Activated CD8-positive, alpha-beta memory T cell treated with anti-CD3 and anti-CD28 coated beads, Interleukin-2, amount 50 U/mL, for 4 hours (primary cell): ENCODE measurements around the gene PA2G4.
A peak's percentile ranks its signal among the peaks of the same experiment; 100 is the strongest.

ENCODE experiments used
- DNase-seq: peaks from one replicate; pipeline ENCODE4 v3.0.0-alpha.2; 2020

Gene PA2G4

GRCh38 chr12:56127485-56127887 lies 23.1 kb downstream of the PA2G4 start:
- no peak for DNase-seq

GRCh38 chr12:56127888-56128669 lies 23.7 kb downstream of the PA2G4 start, which contains the start of gene ESYT1:
Gene ESYT1 (plus strand): TSS chr12:56128267. CDS start chr12:56128320, 53 bp downstream.
- DNase-seq = peak; percentile 94

DNA sequence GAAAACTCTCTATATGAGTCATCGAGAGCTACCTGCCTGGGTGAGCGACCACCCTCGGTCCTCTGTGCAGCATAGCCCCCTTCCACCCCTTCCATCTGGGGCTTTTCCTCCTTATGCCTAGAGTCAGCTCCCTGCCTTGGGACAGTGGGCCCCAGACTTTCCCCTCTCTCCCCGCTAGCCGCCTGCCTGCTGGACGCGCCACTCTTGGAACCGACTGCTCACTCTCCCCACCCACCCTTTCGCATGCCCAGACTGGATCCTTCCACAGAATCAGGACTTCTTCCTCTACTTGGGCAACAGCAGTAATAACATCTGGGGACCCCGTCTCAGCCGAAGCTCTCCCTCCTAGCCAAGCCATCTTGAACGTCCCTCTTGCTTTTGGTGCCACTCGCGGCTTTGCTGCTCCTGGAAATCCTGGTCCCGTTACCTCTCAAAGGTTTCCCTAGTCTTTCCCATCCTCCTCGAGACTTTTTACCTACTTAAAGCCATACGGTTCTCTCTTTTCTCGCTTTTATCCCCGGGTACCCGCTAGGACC lies 24.4 kb downstream of the PA2G4 start:
- no peak for DNase-seq

DNA sequence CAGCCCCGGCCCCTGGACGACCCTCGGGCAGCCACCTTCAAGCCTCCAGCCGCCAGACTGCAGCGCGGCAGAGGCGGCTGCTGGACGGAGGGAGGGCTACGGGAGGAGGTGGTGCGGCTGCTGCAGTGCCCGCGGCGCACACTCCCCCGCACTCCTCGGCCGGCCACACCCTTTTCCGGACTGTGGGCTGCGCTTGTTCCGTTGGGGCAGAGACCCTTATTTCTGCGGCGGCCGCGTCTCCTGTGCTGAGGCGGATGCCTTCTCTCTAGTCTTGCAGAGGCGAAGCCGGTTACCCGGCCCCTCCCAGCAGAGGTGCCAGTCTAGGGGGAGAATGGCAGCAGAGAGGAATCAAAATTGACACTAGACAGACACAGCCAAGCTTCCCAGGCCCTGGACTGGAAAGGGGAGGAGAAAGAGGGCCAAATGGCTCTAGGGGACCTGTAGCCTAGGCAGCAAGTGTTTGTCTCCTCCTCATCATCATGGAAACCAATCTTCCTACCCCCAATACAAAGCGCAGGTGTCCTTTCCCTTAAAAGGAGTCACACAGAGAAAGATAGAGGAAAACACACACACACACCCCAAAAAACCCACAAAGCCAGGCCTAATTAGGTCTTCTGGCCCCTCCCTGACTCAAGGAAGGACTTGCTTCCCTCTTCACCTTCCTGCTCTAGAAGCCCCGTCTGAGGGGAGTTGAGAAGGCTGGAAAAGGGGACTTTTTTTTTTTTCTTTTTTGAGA lies 25.0 kb downstream of the PA2G4 start:
- peak; percentile 69 for DNase-seq

GRCh38 chr12:56129942-56130495 lies 25.7 kb downstream of the PA2G4 start:
- no peak for DNase-seq

DNA sequence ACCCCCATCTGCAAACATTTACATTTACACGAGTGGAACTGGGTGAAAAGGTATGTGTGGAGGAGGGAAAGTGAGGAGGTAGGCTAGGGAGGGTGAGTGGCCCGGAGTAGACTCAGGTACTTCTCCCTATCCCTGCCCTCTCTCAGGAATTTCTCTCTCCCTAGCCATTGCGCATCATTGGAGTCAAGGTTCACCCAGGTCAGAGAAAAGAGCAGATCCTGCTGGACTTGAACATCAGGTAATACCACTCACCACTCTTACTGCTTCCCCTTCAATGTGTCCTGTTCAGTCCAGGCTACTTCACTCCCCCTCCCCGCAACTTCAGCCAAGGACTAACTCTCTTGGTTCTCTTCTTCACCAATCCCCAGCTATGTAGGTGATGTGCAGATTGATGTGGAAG lies 26.5 kb downstream of the PA2G4 start:
- no peak for DNase-seq

DNA sequence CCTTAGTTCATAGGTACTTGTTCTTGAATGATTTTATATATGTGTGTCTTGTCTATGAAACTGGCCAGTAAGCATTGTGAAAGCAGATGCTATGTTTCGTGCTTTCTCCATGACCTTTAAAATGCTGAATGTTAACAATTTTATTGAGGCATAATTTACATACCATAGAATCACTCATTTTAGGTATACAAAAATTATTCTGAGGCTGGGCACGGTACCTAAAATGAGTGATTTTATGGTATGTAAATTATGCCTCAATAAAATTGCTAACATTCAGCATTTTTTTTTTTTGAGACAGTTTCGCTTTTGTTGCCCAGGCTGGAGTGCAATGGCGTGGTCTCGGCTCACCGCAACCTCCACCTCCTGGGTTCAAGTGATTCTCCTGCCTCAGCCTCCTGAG lies 30.5 kb downstream of the PA2G4 start:
- DNase-seq = no peak

DNA sequence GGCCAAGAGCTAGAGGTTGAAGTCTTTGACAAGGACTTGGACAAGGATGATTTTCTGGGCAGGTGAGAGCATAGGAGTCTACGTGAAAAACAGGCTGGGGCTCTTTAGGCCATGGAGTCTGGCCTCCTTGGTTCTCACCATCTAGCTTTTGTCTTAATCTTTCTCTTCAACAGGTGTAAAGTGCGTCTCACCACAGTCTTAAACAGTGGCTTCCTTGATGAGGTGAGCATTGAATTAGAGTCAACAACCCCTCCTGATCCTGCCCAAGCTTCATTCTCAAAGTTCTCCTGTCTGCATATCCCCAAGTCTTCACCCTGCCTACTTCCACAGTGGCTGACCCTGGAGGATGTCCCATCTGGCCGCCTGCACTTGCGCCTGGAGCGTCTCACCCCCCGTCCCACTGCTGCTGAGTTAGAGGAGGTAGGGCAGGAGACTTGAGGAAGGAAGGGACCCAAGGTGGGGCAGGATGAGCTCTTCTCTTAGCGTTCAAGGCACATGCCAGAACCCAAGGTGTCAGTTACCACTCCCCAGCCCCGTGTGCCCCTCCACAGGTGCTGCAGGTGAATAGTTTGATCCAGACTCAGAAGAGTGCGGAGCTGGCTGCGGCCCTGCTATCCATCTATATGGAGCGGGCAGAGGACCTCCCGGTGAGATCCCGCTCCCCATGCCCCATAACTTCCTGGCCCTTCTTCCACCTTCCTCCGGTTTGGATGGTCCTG lies 33.7 kb downstream of the PA2G4 start:
- no peak for DNase-seq

- DNase-seq = no peak
Observed at GRCh38 chr12:56141946-56142784, 37.8 kb downstream of the PA2G4 start.

DNA sequence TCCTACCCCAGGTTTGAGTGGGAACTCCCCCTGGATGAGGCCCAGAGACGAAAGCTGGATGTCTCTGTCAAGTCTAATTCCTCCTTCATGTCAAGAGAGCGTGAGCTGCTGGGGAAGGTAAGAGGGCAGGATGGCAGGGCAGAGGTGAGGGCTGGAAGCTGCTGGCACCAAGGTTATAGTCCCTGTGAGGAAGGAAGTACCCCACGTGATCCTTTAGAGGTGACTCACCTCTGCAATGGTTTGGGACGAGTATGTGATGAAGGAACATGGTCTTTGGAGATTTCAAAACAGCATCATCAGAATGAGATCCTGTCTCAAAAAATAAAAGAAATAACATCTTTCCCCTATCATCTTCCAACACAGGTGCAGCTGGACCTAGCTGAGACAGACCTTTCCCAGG lies 38.9 kb downstream of the PA2G4 start:
- DNase-seq = no peak

DNA sequence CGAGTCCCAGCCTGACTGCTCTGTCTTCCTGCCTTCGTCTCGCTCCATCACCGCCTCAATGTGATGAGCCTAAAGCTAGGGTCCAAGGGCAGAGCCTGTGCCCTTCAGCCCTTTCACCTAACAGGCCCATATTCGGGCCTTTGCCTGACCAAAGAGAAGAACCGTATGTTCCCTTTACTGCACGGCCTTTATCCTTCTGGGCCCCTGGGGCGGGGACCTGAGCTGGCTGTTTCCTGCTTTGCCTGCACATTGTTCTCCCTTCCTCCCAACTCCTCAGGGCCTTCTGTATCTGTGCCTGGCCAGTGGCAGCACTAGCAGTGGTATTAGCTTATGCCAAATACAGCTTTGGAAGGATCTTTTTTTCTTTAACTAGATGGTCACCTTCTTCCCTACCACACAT lies 39.5 kb downstream of the PA2G4 start:
- DNase-seq = no peak

- no peak for DNase-seq
Observed at GRCh38 chr12:56145217-56145616, 40.9 kb downstream of the PA2G4 start.

DNA sequence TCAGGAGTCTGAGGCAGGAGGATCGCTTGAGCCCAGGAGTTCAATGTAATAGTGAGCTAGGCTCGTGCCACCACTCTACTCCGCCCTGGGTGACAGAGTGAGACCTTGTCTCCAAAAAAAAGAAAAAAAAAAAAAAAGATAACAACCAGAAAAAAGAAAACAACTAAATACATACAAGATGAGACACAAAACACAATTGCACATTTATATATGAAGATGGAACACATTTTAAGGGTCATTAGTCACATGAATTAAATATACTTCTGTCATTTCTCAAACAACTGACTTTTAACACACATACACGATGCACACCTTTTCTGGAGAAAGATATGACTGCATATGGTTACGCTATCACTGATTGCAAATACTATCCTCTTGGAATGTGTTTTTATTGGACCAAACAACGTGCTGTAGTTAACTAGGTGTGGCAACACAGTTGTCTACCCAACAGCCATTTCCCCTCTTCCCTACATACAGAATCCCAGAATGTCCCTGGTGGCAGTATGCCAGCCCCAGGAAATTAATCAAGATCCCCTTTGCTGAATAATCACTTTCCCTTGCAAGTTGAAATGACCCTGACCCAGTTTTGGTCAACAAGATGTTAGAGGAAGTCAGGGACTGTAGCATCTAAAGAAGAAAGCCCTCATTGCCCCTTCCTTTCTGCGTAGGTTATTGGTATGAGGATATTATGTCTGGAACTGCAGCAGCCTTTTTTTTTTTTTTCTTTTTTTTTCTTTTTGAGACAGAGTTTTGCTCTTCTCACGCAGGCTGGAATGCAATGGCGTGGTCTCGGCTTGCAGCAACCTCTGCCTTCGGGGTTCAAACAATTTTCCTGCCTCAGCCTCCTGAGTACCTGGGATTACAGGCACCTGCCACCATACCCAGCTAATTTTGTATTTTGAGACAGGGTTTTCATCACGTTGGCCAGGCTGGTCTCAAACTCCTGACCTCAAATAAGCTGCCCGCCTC lies 42.4 kb downstream of the PA2G4 start:
- DNase-seq = no peak

DNA sequence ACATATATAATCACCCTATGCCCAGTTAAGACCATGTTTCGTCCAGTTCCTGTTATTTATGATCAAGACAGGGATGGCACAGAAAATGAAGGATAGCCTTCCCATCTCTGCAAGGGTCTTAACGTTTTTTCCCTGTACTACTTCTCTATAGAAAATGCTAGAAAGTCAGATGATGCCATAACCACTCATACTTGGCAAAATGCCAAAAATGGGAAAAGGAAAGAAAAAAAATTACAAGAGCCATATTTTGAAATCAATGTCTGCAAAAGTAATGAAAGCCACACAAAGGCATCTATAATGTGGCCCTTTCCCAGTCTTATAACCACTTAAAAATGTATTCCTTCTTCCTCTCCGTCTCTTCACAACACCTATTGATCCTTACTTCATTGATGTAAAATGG lies 46.2 kb downstream of the PA2G4 start:
- DNase-seq = no peak

DNA sequence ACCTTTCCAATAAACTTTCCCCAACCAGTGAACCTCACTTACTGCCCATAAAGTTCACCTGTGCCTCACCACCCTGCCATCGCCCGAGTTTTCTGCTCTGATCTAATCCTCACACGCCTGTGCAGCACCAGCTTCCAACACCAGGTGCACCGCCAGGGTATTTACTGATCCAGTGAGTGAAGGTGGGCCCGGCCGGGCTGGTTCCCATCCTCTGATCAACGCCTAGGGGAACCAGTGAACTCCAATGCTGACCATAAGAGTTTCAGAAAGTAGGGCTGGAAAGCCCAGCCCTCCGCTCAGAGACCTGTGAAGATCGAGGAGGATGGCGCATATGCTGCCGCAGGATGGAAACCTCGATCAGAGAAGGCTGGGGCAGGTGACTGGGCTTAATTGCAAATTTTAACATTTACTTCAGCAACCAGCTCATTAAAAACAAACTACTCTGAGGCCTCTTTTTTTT lies 47.3 kb downstream of the PA2G4 start:
- peak; percentile 65 for DNase-seq

- DNase-seq = peak; percentile 93
Observed at GRCh38 chr12:56152132-56152755, 47.9 kb downstream of the PA2G4 start, which contains the start of gene MYL6B. Gene MYL6B (plus strand): TSS chr12:56152587. CDS start chr12:56153919, 1,332 bp downstream.

GRCh38 chr12:56152756-56153677 lies 48.7 kb downstream of the PA2G4 start:
- DNase-seq = no peak

GRCh38 chr12:56153678-56154065 lies 49.3 kb downstream of the PA2G4 start:
- DNase-seq = no peak

GRCh38 chr12:56154246-56154771 lies 50.0 kb downstream of the PA2G4 start:
- DNase-seq = no peak
